ENCODE data around the gene STRADA. TPM values are rescaled to one million over a fixed set of nuclear protein-coding genes. Genes with fewer than 3 reads are reported as not detected.

The STRADA gene
- total RNA-seq, 1 experiment from 2014 or later: 56.3 TPM

DNA sequence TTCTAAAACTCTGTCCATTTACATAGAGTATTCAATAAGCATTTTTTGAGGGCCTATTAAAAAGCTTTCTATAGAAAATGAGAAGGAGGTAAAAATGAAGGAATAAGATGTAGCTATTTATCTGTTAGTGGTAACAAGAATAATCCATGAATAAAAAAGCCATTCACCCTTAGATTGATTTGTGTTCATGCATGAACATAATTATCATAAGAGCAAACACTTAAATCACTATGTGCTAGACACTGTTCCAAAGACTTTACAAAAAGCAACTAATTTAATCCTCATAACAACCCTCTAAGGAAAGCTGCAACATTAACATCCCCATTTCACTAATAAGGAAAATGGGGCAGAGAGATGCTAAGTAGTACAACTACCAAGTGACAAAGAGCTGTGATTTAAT is 25.2 kb upstream of the STRADA start:
- TF ChIP-seq EZH2 (IDR thresholded peaks at IDR 0.05; ENCODE audit: borderline replicate concordance, low read depth, low read length, poor library complexity, severe bottlenecking): no peak
- TF ChIP-seq CTCF (conservative IDR thresholded peaks at IDR 0.05; ENCODE audit: low read depth, low read length): no peak
- no peak overlapping the region for H3K27ac ChIP-seq (ENCODE audit: low read depth, low read length, poor library complexity, severe bottlenecking)
- ChIA-PET CTCF (interaction anchor here (0.7 kb wide), 1 partner anchor 340 kb away, joined by 4 read pairs; no protein-coding TSS in a partner anchor), POLR2A (ENCODE audit: low non-redundant PET) (no interaction called here)
- peaks cover 40% of the 10 kb centered on the region for H3K36me3 ChIP-seq (ENCODE audit: insufficient read depth, low read length, poor library complexity, severe bottlenecking)
- no peaks in the 10 kb centered on the region for H3K9me3 ChIP-seq (ENCODE audit: low read depth, low read length, poor library complexity, severe bottlenecking)
- DNase-seq (ENCODE audit: low spot score): no peak
- no peak overlapping the region for H3K4me3 ChIP-seq (ENCODE audit: low read depth, low read length, poor library complexity, severe bottlenecking)
- no TSS peak for BruUV-seq (replicated peaks)
- intact Hi-C loops (cut with micrococcal nuclease; ENCODE audit: unreplicated experiment): no loop called here
- no peaks in the 10 kb centered on the region for H3K4me1 ChIP-seq (ENCODE audit: insufficient read depth, low read length, poor library complexity, severe bottlenecking)
- H3K27me3 ChIP-seq (replicated peaks; ENCODE audit: insufficient read depth, low read depth, low read length, poor library complexity): no peaks in the 10 kb centered on the region

DNA sequence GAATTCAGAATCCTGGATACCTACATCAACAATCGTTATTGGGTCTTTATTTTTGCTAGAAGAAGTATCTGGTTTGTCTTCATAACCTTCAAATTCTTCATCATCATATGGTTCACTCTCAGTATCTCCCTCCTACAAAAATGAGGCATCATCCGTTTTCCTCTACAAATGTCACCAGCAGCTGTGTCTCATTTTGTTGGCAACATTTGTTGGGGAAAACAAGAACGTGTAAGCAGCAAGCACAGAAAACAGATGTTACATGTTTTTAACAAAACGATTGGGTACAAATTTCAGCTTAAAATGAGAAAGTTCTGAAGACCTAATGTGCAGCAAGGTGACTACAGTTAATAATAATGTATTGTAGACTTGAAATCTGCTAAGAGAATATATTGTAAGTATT is 23.1 kb upstream of the STRADA start:
- no TSS peak for BruUV-seq (replicated peaks)
- intact Hi-C loops (cut with micrococcal nuclease; ENCODE audit: unreplicated experiment): no loop called here
- Histone ChIP-seq H3K9me3 (ENCODE audit: low read depth, low read length, poor library complexity, severe bottlenecking) (no peaks in the 10 kb centered on the region), H3K4me3 (ENCODE audit: low read depth, low read length, poor library complexity, severe bottlenecking) (no peak overlapping the region), H3K27me3 (replicated peaks; ENCODE audit: insufficient read depth, low read depth, low read length, poor library complexity) (no peaks in the 10 kb centered on the region), H3K4me1 (ENCODE audit: insufficient read depth, low read length, poor library complexity, severe bottlenecking) (no peaks in the 10 kb centered on the region), H3K27ac (ENCODE audit: low read depth, low read length, poor library complexity, severe bottlenecking) (no peak overlapping the region), H3K36me3 (ENCODE audit: insufficient read depth, low read length, poor library complexity, severe bottlenecking) (peaks cover 54% of the 10 kb centered on the region)
- ChIA-PET POLR2A (ENCODE audit: low non-redundant PET) (no interaction called here), CTCF (no interaction called here)
- no peak for TF ChIP-seq CTCF (conservative IDR thresholded peaks at IDR 0.05; ENCODE audit: low read depth, low read length)
- TF ChIP-seq EZH2 (IDR thresholded peaks at IDR 0.05; ENCODE audit: borderline replicate concordance, low read depth, low read length, poor library complexity, severe bottlenecking): no peak
- no peak for DNase-seq (ENCODE audit: low spot score)

DNA sequence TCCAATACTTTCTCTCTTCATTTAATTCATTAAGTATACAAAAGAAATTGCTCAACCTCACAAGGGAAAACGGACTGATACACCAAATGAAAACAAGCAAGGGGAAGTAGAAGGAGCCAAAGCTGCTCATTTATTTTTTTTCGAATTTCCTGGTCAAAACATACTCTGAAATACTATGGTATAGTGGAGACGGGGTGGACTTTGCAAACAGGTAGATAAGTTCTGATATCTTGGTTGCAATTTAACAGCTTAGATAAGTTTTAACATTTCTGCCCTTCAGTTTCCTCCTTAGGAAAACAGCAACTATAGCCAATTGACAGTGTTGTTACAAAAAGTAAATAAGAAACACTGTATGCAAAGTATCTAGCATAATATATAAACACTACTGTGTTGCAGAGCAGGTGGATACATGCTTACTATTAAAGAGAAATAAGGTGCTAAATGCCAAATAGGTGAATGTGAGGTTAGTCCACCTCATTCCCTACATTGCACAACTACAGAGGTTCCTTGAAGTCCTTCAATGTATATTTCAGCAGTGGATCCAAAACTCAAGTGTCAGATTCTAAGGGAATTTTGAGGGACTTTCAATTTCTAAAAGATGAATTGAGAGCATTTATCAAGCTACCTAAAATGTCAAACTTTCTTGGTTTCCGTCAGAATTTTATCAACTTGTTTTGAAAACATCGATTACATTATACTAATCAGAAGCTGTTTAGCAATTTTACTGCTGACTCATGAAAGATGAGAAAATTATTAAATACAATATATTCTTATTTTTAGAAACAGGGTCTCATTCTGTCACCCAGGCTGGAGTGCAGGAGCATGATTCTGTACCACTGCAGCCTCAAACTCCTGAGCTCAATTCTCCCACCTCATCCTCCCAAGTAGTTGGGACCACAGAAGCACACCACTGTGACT is 20.8 kb upstream of the STRADA start:
- H3K27ac ChIP-seq (ENCODE audit: low read depth, low read length, poor library complexity, severe bottlenecking): no peak overlapping the region
- intact Hi-C loops (cut with micrococcal nuclease; ENCODE audit: unreplicated experiment): no loop called here
- CTCF ChIA-PET: no interaction called here
- no peaks in the 10 kb centered on the region for H3K27me3 ChIP-seq (replicated peaks; ENCODE audit: insufficient read depth, low read depth, low read length, poor library complexity)
- BruUV-seq (replicated peaks): no TSS peak
- no peak overlapping the region for H3K4me3 ChIP-seq (ENCODE audit: low read depth, low read length, poor library complexity, severe bottlenecking)
- POLR2A ChIA-PET (ENCODE audit: low non-redundant PET): interaction anchor here (0.6 kb wide), 1 partner anchor 20 kb away, joined by 4 read pairs; no protein-coding TSS in a partner anchor
- TF ChIP-seq CTCF (conservative IDR thresholded peaks at IDR 0.05; ENCODE audit: low read depth, low read length) (no peak), EZH2 (IDR thresholded peaks at IDR 0.05; ENCODE audit: borderline replicate concordance, low read depth, low read length, poor library complexity, severe bottlenecking) (no peak)
- no peak for DNase-seq (ENCODE audit: low spot score)
- no peaks in the 10 kb centered on the region for H3K4me1 ChIP-seq (ENCODE audit: insufficient read depth, low read length, poor library complexity, severe bottlenecking)
- peaks cover 75% of the 10 kb centered on the region for H3K36me3 ChIP-seq (ENCODE audit: insufficient read depth, low read length, poor library complexity, severe bottlenecking)
- H3K9me3 ChIP-seq (ENCODE audit: low read depth, low read length, poor library complexity, severe bottlenecking): no peaks in the 10 kb centered on the region
